ENCODE results near the gene SIRPD. TPM values are rescaled to one million over a fixed set of nuclear protein-coding genes. Genes with fewer than 3 reads are reported as not detected.

Gene SIRPD
- total RNA-seq, 1 experiment from 2014 or later: 0.18 TPM

GRCh38 chr20:1527923-1528322, 29.6 kb downstream of the SIRPD start:
- H3K79me2 ChIP-seq (ENCODE audit: low read length): no peaks in the 10 kb centered on the region
- DNase-seq: no peak
- no peak overlapping the region for H2AFZ ChIP-seq (ENCODE audit: low read length)
- H3F3A ChIP-seq (ENCODE audit: low read length, unreplicated experiment): peaks cover 10% of the 10 kb centered on the region
- BruUV-seq (replicated peaks): no TSS peak
- no peak overlapping the region for H3K9ac ChIP-seq (ENCODE audit: low read length)
- no peaks in the 10 kb centered on the region for H4K20me1 ChIP-seq (ENCODE audit: low read length)
- ChIA-PET CTCF (no interaction called here), POLR2A (ENCODE audit: unreplicated experiment) (no interaction called here)
- intact Hi-C loops (cut with micrococcal nuclease): no loop called here
- H3K9me2 ChIP-seq (replicated peaks; ENCODE audit: low read length): no peaks in the 10 kb centered on the region
- no peaks in the 10 kb centered on the region for H3K27me3 ChIP-seq (ENCODE audit: low read length)
- TF ChIP-seq EZH2phosphoT487 (IDR thresholded peaks at IDR 0.05; ENCODE audit: borderline replicate concordance, low read length) (no peak), CTCF (conservative IDR thresholded peaks at IDR 0.05; ENCODE audit: low read depth, low read length) (no peak), EZH2 (IDR thresholded peaks at IDR 0.05; ENCODE audit: low read length, unreplicated experiment) (no peak)
- no peaks in the 10 kb centered on the region for H3K9me3 ChIP-seq (ENCODE audit: low read length)
- no peak overlapping the region for H3K27ac ChIP-seq (ENCODE audit: low read length)
- no peak overlapping the region for H3K4me3 ChIP-seq (ENCODE audit: low read length)
- no peak overlapping the region for H3K4me2 ChIP-seq (ENCODE audit: low read length)
- H3K4me1 ChIP-seq (ENCODE audit: insufficient read depth, low read length): peaks cover 17% of the 10 kb centered on the region; the same call in 1 of the 2 replicates
- no peaks in the 10 kb centered on the region for H3K36me3 ChIP-seq (ENCODE audit: low read depth, low read length)
- no peak for ATAC-seq

GRCh38 chr20:1526896-1527295, 30.6 kb downstream of the SIRPD start:
- Histone ChIP-seq H3F3A (ENCODE audit: low read length, unreplicated experiment) (peaks cover 10% of the 10 kb centered on the region), H3K9ac (ENCODE audit: low read length) (no peak overlapping the region), H3K4me3 (ENCODE audit: low read length) (no peak overlapping the region), H3K9me2 (replicated peaks; ENCODE audit: low read length) (no peaks in the 10 kb centered on the region), H3K9me3 (ENCODE audit: low read length) (no peaks in the 10 kb centered on the region), H3K4me1 (ENCODE audit: insufficient read depth, low read length) (peaks cover 17% of the 10 kb centered on the region; the same call in 1 of the 2 replicates), H2AFZ (ENCODE audit: low read length) (no peak overlapping the region), H3K27me3 (ENCODE audit: low read length) (no peaks in the 10 kb centered on the region), H3K79me2 (ENCODE audit: low read length) (no peaks in the 10 kb centered on the region), H3K27ac (ENCODE audit: low read length) (no peak overlapping the region), H3K4me2 (ENCODE audit: low read length) (no peak overlapping the region; the same call in 1 of the 2 replicates), H3K36me3 (ENCODE audit: low read depth, low read length) (no peaks in the 10 kb centered on the region), H4K20me1 (ENCODE audit: low read length) (no peaks in the 10 kb centered on the region)
- BruUV-seq (replicated peaks): no TSS peak
- DNase-seq (peak; percentile 50), ATAC-seq (no peak)
- POLR2A ChIA-PET (ENCODE audit: unreplicated experiment): no interaction called here
- CTCF ChIA-PET: interaction anchor here (0.7 kb wide), 1 partner anchor 208 kb away, joined by 3 read pairs; no protein-coding TSS in a partner anchor
- intact Hi-C loops (cut with micrococcal nuclease): no loop called here
- TF ChIP-seq EZH2 (IDR thresholded peaks at IDR 0.05; ENCODE audit: low read length, unreplicated experiment): no peak
- TF ChIP-seq CTCF (conservative IDR thresholded peaks at IDR 0.05; ENCODE audit: low read depth, low read length): no peak
- TF ChIP-seq EZH2phosphoT487 (IDR thresholded peaks at IDR 0.05; ENCODE audit: borderline replicate concordance, low read length): no peak

- no peaks in the 10 kb centered on the region for H4K20me1 ChIP-seq (ENCODE audit: low read length)
These were observed 31.2 kb downstream of the SIRPD start for GRCh38 chr20:1526310-1526709.

More at GRCh38 chr20:1526310-1526709, 31.2 kb downstream of the SIRPD start:
- BruUV-seq (replicated peaks): no TSS peak
- Histone ChIP-seq H3K27ac (ENCODE audit: low read length) (no peak overlapping the region), H3K27me3 (ENCODE audit: low read length) (no peaks in the 10 kb centered on the region), H3K4me1 (ENCODE audit: insufficient read depth, low read length) (peaks cover 17% of the 10 kb centered on the region; the same call in 1 of the 2 replicates), H3K36me3 (ENCODE audit: low read depth, low read length) (no peaks in the 10 kb centered on the region), H3K9me3 (ENCODE audit: low read length) (no peaks in the 10 kb centered on the region), H3K4me3 (ENCODE audit: low read length) (no peak overlapping the region), H2AFZ (ENCODE audit: low read length) (no peak overlapping the region), H3F3A (ENCODE audit: low read length, unreplicated experiment) (peaks cover 10% of the 10 kb centered on the region), H3K9me2 (replicated peaks; ENCODE audit: low read length) (no peaks in the 10 kb centered on the region), H3K4me2 (ENCODE audit: low read length) (no peak overlapping the region), H3K79me2 (ENCODE audit: low read length) (no peaks in the 10 kb centered on the region), H3K9ac (ENCODE audit: low read length) (no peak overlapping the region)
- no peak for ATAC-seq
- TF ChIP-seq EZH2phosphoT487 (IDR thresholded peaks at IDR 0.05; ENCODE audit: borderline replicate concordance, low read length) (no peak), EZH2 (IDR thresholded peaks at IDR 0.05; ENCODE audit: low read length, unreplicated experiment) (no peak), CTCF (conservative IDR thresholded peaks at IDR 0.05; ENCODE audit: low read depth, low read length) (no peak)
- intact Hi-C loops (cut with micrococcal nuclease): no loop called here
- DNase-seq: no peak
- ChIA-PET CTCF (interaction anchor here (0.7 kb wide), 1 partner anchor 209 kb away, joined by 3 read pairs; no protein-coding TSS in a partner anchor), POLR2A (ENCODE audit: unreplicated experiment) (no interaction called here)
